Psoas muscle (tissue), 8 donors: ENCODE results near the gene SFRP5. TPM values are rescaled to one million over a fixed set of nuclear protein-coding genes. Genes with fewer than 3 reads are reported as not detected.

ENCODE experiments used
- ATAC-seq, 4 donors: fragments of 200-7000 bp; cut with Tn5 transposase; one replicate each; pipeline ENCODE4 v1.9.1; 2020; ENCODE audit warnings: moderate library complexity in 3 of 4, mild to moderate bottlenecking in 2 of 4
- DNase-seq, 2 donors: peaks; one replicate each; pipeline ENCODE4 v3.0.0-alpha.2; 2020
- H3K27ac ChIP-seq: fragments of 200-600 bp; one replicate; pipeline ENCODE4 v1.8.0; 2022
- H3K27me3 ChIP-seq, 3 donors: fragments of 200-600 bp in 1 of 3; one replicate each; pipeline versions ENCODE4 v1.6.1 to v1.8.0; 2013 to 2022; ENCODE audit warnings: low read length in 2 of 3, mild to moderate bottlenecking in 2 of 3, moderate library complexity in 1 of 3; ENCODE audit not compliant: insufficient read depth in 3 of 3
- H3K36me3 ChIP-seq, 2 donors: fragments of 200-600 bp in 1 of 2; one replicate each; pipeline versions ENCODE4 v1.6.1 to v1.8.0; 2013 to 2022; ENCODE audit warnings: low read depth in 1 of 2, mild to moderate bottlenecking in 1 of 2, moderate library complexity in 1 of 2; ENCODE audit not compliant: insufficient read depth in 1 of 2
- H3K4me1 ChIP-seq: fragments of 200-600 bp; one replicate; pipeline ENCODE4 v1.8.0; 2022
- H3K4me3 ChIP-seq: fragments of 200-600 bp; one replicate; pipeline ENCODE4 v1.8.0; 2022; ENCODE audit warnings: mild to moderate bottlenecking
- H3K9me3 ChIP-seq: fragments of 200-600 bp; one replicate; pipeline ENCODE4 v1.8.0; 2022
- WGBS, 3 donors: extraction: QIAGEN DNeasy Blood & Tissue Kit; methylation state at CpG; one replicate each; pipeline versions ENCODE4 v1.1.6 to v1.1.7; 2013; 5-methylcytosine and 5-hydroxymethylcytosine counted together
- intact Hi-C, 2 donors: fragments of 100-400 bp; cut with DNase I; formaldehyde crosslinking; loops; one replicate each; pipeline versions ENCODE4 v1.11.0 to v1.14.2; 2022
- polyA plus RNA-seq, 3 donors: library from polyadenylated mRNA; stranded (reverse); fragments of 200-250 nt; gene quantifications; one replicate each; pipeline ENCODE4 v1.2.3, GENCODE V29; 2013
- total RNA-seq, 4 donors: library from RNA; stranded (reverse); fragmentation: NEBNext Ultra II Directional in 2 of 4; extraction: Animal tissue kit (Norgen Biotek cat#: 25700) in 2 of 4; gene quantifications; one replicate each; pipeline versions ENCODE4 v1.2.1 to v1.2.4, GENCODE V29; 2021 to 2023
- TF ChIP-seq, protein P1 (sequence below): fragments of 200-600 bp; IDR thresholded peaks from one replicate; pipeline ENCODE4 v1.8.0; 2022; ENCODE audit warnings: antibody characterized with exemption
- donor health status: healthy with polysubstance abuse.
- donor health status: DM: no; HTN: no; CAD: no; lungs with moderate emphysema.
- donor health status: Bipolar disorder and iron deficiency.
- donor health status: healthy.
- donor health status: DM: yes; HTN: yes; CAD: no.
- donor health status: DM: no; HTN: no; CAD: no.
- donor health status: DM: no; HTN: no; CAD: no.
- donor health status: DM: yes; HTN: yes; CAD: no.

The SFRP5 gene
- total and polyA plus RNA-seq, 7 donors: 0.16 to 0.73 (median 0.47) TPM; not detected in 2

GRCh38 chr10:97798958-97799610, 27.3 kb upstream of the SFRP5 start:
- Histone ChIP-seq H3K36me3 (no peaks in the 10 kb centered on the region), H3K27ac (no peak overlapping the region), H3K27me3 (no peaks in the 10 kb centered on the region), H3K9me3 (peaks cover 6% of the 10 kb centered on the region), H3K4me1 (peaks cover 4% of the 10 kb centered on the region), H3K4me3 (no peak overlapping the region)
- no peak for DNase-seq
- no peak for ATAC-seq
- TF ChIP-seq, protein P1, sequence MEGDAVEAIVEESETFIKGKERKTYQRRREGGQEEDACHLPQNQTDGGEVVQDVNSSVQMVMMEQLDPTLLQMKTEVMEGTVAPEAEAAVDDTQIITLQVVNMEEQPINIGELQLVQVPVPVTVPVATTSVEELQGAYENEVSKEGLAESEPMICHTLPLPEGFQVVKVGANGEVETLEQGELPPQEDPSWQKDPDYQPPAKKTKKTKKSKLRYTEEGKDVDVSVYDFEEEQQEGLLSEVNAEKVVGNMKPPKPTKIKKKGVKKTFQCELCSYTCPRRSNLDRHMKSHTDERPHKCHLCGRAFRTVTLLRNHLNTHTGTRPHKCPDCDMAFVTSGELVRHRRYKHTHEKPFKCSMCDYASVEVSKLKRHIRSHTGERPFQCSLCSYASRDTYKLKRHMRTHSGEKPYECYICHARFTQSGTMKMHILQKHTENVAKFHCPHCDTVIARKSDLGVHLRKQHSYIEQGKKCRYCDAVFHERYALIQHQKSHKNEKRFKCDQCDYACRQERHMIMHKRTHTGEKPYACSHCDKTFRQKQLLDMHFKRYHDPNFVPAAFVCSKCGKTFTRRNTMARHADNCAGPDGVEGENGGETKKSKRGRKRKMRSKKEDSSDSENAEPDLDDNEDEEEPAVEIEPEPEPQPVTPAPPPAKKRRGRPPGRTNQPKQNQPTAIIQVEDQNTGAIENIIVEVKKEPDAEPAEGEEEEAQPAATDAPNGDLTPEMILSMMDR: no peak
- 83 to 94% (median 88%) methylated on average over 1 of the region's 1 CpG for WGBS, 3 donors
- intact Hi-C loops: no loop called here

DNA sequence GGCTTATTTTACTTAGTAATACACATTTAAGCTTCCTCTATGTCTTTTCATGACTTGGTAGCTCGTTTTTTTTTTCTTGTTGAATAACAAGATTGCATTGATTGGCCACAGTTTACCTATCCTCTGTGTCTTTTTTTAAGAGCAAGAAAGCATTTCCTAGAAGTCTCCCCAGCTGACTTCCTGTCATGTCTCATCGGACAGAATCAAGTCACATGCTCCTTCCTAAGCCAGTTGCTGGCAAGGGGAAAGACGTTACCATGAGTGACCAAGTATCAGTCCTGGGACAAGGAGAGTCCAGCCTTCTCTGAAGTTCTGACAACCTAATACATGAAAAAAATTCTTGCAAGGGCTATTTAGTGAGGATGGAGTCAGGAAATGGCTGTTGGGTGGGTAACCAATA, 24.9 kb upstream of the SFRP5 start:
- Histone ChIP-seq H3K9me3 (peaks cover 6% of the 10 kb centered on the region), H3K4me1 (peaks cover 10% of the 10 kb centered on the region), H3K27ac (no peak overlapping the region), H3K4me3 (no peak overlapping the region), H3K27me3 (peaks cover 0 to 1% (median 0%) of the 10 kb centered on the region in 3 donors), H3K36me3 (no peaks in the 10 kb centered on the region)
- intact Hi-C loops: no loop called here
- ATAC-seq (peak in 3 of 4 donors; percentile 61 to 72 (median 67)), DNase-seq (no peak)
- TF ChIP-seq, protein P1: no peak
- WGBS, 3 donors: 13 to 28% (median 20%) methylated on average over 3 of the region's 3 CpGs

DNA sequence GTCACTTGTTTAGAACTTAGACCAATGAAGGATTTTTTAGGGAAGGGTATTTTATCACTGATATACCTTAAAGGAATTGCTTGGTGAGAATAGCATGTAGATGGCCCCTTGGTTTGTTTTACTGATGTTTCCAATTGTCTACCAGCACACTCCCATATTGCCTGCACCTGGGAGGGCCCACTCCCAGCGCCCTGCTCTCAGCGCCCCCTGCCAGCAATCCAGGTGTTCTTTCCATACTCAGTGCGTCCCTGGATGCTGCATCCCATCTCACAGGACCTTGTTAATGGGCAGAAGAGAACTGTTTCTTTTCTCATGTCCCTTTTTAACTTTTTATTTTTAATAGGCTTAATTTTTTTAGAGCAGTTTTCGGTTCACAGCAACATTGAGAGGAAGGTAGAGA, 24.1 kb upstream of the SFRP5 start:
- Histone ChIP-seq H3K4me1 (peaks cover 10% of the 10 kb centered on the region), H3K27ac (no peak overlapping the region), H3K27me3 (peaks cover 0 to 5% (median 0%) of the 10 kb centered on the region in 3 donors), H3K36me3 (no peaks in the 10 kb centered on the region), H3K9me3 (peaks cover 6% of the 10 kb centered on the region), H3K4me3 (no peak overlapping the region)
- no peak for DNase-seq
- TF ChIP-seq, protein P1: no peak
- WGBS, 3 donors: 46 to 60% (median 57%) methylated on average over 4 of the region's 4 CpGs
- intact Hi-C loops: no loop called here
- ATAC-seq: no peak

- Histone ChIP-seq H3K36me3 (no peaks in the 10 kb centered on the region), H3K4me3 (no peak overlapping the region), H3K27me3 (peaks cover 0 to 5% (median 0%) of the 10 kb centered on the region in 3 donors), H3K9me3 (no peaks in the 10 kb centered on the region), H3K4me1 (peaks cover 10% of the 10 kb centered on the region), H3K27ac (no peak overlapping the region)
- 27 to 30% (median 27%) methylated on average over 13 of the region's 13 CpGs for WGBS, 3 donors
- DNase-seq: peak; percentile 67 to 82
- ATAC-seq: peak; percentile 81 to 95 (median 86)
- TF ChIP-seq, protein P1: peak; percentile 90
- intact Hi-C loops: loop anchor here (1.0 kb wide), 1 partner anchor 77 kb away; no protein-coding TSS in a partner anchor
These were observed 20.3 kb upstream of the SFRP5 start for GRCh38 chr10:97791824-97792721.
